NCI-H1694 treated with DMSO at 0.1 percent for 48 hours (cell line): ENCODE results near the gene ZNF341.
"Not testable (repeated sequence)": the region's sequence is repeated elsewhere in the genome, so short reads cannot be mapped to it uniquely, and the experiment has no call there.

ENCODE experiments used
- DNase-seq: peaks from one replicate; lab custom pipeline; 2025; lab: John Stamatoyannopoulos, UW

ZNF341 gene

DNA sequence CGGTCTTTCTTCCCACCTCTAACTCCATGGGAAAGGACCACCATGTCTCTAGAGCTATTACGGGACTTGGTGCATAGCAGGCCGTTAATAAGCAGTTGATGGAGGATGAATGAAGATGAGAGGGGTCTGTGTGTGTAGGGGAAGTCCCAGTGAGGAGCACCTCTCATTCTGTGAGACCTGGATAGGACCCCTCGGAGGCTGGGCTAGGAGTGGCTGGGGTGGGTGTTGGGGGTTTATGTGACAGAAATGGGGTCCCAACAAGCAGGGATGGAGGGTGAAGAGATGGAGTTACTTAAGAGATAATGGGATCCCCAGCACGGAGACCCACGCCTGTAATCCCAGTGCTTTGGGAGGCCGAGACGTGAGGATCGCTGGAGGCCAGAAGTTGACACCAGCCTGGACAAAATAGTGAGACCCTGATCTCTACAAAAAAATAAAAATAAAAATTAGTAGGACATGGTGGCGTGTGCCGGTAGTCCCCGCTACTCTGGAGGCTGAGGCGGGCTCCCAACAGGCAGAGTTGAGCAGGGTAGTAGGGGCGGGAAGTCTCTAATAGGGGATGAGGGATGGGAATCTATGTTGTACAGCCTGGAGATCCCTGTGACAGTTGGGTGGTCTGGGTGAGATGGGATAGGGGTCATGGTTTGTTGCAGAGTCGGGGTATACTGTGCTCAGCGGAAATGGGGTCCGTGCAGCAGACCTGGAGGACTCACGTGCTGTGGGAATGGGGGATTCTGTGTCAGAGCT lies 677 bp upstream of the ZNF341 start:
- DNase-seq = no peak

DNA sequence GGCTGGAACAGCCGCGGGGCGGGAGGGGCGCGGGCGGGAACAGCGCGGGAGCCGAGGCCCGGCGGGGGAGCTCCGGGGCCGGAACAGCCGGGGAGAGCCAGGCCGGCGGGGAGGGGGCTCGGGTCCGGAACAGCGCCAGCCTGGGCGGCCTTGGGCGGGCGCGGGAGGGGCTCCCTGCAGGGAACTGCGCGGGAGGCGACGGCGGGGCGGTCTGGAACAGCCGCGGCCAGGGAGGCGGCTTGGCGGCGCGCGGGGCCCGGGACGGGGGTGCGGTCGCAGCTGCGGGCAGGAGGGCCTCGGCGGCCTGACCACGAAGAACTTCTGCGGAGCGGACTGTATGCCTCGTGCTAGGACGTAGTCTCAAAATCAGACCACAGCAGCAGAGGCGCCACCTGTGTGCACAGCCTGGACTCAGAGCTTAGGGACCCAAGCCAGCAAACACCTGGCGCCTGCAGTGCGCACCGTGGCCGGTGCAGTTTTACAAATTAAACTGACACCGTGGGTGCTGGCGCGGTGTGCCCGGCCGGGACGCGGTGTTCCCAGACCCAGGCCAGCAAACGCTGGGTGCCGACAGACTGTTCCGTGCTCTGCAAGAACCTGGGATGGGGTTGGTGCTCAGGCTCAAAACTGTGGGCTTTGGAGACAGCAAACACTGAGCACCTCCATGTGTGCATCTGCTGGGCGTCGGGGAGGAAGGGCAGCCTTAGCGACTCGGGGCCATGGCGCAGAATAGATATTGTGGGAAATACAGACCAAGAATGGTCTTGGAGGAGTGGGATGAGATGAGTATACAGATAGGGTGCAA lies 572 bp downstream of the ZNF341 start:
- peak; percentile 73 for DNase-seq

DNA sequence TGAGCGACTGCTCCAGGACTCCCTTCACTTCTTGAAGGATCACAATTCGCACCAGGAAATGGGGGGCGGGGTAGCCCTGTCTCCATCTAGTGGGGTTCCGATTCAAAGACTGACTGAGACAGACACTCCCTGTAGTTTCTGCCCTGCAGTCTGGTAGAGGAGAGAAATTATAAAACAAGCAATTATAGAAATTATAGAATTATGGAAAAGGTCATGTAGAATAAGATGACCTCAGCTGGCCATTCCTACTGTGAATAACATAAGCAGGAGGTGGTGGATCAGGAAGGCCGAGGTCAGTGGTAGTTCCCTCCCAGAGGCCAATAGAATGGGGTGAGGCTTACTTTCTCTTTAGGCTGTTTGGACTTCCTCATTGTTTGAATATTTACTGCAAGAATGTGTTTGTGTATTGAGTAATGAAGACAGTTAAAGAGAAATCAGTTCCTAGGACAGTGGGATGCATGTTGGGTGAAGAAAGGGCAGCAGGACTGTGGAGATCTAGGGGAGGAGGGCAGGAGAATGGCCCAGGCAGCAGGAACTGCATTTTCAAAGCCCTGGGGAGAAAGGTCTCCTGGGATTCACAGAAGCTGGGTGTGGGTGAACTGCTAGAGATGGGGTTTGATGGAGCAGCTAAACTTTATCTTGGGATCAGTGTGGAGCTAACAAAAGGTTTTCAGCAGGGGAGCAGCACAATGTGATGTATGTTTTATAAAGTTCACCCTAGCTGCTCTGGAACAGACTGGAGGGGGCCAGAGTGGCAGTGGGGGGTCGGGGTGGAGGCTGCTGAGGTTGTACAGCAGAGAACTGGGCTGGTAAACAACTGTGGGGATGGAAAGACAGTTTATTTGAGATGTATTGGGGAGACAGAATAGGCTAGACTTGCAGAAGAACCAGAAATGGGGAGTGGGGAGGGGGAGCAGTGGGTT lies 2.1 kb downstream of the ZNF341 start:
- DNase-seq = no peak

DNA sequence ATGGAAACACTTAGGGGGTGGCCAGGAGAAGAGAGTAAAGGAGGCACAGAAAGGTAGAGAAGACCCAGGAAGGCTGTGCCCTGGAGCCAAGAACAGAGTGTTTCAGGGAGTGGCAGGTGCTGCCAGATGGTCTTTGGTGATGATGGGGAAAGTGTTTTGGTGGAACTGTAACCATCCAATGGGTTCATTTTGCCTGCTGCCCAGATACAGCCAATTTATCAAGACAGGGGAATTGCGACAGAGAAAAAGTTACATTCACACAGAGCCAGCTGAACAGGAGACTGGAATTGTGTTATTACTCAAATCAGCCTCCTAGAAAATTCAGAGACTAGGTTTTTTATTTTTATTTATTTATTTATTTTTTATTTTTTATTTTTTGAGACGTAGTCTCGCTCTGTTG lies 5.2 kb downstream of the ZNF341 start:
- DNase-seq = no peak

DNA sequence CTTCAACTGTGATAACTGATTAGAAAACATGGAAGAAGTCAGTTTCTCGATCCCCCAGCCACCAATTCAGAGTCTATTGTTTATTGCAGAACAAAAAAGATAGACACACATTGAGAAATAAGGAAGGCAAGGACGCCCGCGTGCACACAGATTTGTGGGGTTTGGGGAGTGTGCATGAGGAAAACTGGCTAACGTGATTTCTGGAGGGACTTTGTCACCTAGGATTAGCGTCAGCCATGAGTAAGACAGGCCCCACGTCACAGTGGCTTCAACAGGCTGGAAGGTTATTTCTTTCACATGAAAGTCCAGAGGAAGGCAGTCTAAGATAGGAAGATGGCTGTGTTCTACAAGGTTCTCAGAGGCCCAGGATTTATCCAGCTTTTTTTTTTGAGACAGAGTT lies 7.7 kb downstream of the ZNF341 start:
- DNase-seq = no peak

DNA sequence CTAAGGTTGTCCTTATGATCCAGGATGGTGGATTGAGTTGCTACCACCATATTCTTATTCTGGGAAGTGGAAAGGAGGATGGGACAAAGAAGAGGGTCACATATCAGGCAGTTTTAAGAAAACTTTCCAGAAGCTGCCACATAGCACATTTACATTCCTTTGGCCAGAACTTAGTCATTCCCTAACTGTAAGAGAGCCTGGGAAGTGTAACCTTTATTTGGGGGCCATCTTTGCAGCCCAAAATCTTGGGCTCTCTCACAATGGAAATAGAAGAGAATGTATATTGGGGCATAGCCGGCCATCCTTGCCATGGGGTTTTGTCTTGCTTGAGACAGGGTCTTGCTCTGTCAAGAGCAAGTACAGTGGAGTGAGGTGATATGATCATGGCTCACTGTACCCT lies 8.4 kb downstream of the ZNF341 start:
- no peak for DNase-seq

DNA sequence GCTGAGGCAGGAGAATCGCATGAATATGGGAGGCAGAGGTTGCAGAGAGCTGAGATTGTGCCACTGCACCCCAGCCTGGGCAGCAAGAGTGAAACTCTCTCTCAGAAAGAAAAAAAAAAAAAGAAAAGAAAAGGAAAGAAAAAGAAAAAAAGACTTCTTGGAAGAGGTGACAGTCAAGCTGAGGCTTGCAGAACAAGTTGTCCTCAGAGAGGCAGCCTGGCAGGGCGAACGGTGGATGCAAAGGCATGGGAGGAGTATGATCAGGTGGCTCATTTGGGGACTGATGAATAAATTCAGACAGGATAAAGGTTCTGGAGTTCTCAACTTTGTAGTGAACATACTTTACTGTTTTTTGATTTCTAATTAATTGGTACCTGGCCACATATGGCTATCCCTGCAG lies 12.4 kb downstream of the ZNF341 start:
- no peak for DNase-seq

DNA sequence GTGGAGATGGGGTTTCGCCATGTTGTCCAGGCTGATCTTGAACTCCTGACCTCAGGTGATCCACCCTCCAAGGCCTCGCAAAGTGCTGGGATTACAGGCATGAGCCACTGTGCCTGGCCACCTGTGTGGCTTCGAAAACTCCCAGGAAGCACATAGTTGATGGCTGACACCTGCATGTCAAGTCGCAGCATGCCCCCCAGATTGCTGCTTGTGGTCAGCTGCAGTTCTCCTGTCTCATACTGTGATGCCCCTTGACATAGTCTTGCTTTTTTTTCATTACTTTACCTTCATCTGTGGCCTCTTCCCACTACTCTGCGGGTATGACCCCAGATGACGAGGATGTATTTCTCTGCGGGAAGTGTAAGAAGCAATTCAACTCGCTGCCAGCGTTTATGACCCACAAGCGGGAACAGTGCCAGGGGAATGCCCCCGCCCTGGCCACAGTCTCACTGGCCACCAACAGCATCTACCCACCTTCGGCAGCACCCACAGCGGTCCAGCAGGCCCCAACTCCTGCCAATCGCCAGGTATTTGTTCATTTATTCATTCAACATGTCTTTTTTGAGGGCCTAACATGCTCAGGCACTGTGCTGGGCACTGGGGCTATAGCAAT lies 13.1 kb downstream of the ZNF341 start:
- DNase-seq = no peak

DNA sequence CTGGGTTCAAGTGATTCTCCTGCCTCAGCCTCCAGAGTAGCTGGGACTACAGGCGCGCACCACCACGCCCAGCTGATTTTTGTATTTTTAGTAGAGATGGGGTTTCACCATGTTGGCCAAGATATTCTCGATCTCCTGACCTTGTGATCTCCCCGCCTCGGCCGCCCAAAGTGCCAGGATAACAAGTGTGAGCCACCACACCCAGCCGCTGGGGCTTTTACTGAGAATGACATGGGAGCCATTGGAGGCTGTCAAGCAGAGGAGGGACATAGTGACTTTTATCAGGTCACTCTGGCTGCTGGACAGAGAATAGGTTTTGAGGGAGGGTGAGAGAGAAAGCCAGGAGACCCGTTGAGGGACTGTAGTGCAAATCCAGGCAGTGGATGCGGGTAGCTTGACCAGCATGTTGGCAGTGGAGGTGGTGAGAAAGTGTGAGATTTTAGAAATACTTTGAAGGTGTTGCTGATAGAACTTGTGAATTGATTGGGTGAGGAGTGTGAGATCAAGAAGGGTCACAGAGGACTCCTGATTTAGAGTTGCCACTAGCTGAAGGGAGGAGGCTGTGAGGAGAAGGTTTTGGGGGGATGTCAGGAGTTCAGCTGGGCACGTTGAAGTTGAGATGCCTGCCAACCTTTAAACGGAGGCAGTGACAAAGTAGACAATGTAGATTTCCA lies 14.7 kb downstream of the ZNF341 start:
- DNase-seq = no peak

DNA sequence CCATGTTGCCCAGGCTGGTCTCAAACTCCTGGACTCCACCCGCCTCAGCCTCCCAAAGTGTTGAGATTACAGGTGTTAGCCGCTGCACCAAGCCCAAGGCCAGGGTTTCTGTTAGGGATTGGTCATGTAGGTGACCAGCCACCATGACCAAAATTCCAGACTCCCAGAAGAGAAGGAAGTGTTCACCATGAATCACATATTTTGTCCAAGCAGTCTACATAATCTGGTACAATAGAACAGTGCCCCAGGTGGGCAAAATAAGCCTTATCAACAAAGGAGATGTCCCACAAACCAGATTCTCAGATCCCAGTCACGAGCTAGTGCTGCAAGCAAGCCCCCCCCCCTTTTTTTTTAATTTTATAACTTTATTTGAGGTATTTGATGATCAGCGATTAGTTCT lies 20.0 kb downstream of the ZNF341 start:
- no peak for DNase-seq

DNA sequence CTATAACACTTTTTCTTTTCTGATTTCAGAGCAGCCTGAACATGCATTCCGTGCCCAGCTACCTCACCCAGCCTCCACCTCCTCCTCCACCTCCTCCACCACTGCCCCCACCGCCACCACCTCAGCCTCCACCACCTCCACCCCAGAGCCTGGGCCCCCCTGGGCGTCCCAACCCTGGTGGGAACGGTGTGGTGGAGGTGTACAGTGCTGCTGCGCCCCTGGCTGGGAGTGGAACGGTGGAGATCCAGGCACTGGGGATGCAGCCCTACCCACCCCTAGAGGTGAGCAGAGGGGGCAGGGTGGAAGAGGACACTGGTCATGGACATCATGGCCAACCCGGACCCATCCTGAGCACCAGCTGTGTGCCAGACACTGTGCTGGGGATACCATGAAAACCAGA lies 21.3 kb downstream of the ZNF341 start:
- DNase-seq = no peak

DNA sequence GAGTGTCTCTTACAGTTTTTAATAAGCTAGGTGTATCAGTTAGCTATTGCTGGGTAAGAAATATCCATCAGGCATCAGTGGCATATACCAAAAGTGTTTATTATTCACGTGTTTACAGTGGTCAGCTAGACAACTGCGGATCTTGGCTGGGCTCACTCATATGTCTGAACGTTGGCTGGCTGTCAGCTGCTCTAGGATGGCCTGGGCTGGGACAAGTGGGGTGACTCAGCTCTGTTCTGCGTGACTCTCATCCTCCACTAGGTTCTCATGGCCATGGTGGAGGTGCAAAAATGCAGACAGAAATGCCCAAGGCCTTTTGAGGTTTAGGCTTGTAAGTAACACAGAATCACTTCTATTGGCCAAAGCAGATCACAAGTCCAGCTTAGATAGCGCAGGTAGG lies 22.0 kb downstream of the ZNF341 start:
- no peak for DNase-seq

DNA sequence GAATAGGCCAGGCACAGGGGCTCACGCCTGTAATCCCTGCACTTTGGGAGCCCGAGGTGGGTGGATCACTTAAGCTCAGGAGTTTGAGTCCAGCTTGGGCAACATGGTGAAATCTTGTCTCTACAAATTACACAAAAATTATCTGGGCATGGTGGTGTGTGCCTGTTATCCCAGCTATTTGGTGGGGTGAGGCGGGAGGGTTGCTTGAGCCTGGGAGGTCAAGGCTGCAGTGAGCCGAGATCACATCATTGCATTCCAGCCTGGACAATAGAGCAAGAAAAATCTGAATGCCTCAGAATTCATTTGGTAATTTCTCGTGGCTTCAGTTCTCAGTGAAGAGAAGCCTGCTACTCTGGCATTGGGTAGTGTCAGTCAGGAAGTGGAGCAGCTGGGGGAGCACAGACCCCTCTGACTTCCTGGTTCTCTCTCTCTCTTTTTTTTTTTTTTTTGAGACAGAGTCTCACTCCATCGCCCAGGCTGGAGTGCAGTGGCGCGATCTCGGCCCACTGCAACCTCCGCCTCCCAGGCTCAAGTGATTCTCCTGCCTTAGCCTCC lies 24.2 kb downstream of the ZNF341 start:
- DNase-seq = not testable (repeated sequence)

DNA sequence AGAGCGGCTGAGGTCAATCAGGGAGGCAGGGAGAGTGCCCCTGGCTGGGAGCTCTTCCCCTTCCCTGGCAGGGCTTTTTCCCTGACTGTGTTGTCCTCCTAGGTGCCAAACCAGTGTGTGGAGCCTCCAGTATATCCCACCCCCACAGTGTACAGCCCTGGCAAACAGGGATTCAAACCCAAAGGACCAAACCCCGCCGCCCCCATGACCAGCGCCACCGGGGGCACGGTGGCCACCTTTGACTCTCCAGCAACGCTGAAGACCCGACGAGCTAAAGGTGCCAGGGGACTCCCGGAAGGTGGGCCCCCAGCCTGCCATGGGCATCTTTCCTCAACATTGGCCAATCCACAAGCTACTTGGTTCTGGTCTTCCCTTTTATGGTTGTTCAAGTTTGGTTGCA lies 25.2 kb downstream of the ZNF341 start:
- no peak for DNase-seq

DNA sequence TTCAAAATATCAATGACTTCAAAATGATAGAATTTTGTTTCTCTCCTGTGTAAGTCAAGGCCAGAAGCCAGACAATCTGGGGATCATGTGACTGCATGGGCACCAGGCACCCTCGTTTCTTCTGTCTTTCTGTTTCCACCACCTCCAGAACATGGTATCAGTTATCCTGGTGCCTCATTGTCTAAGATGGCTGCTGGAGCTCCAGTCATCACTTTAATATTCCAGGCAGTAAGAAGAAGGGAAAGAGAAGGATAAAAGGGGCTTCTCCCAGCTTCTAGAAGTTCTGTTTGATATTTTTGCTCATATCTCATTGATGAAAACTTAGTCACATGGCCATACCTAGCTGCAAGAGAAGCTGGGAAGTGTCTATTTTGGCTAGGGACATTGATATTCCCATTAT lies 25.7 kb downstream of the ZNF341 start:
- no peak for DNase-seq

DNA sequence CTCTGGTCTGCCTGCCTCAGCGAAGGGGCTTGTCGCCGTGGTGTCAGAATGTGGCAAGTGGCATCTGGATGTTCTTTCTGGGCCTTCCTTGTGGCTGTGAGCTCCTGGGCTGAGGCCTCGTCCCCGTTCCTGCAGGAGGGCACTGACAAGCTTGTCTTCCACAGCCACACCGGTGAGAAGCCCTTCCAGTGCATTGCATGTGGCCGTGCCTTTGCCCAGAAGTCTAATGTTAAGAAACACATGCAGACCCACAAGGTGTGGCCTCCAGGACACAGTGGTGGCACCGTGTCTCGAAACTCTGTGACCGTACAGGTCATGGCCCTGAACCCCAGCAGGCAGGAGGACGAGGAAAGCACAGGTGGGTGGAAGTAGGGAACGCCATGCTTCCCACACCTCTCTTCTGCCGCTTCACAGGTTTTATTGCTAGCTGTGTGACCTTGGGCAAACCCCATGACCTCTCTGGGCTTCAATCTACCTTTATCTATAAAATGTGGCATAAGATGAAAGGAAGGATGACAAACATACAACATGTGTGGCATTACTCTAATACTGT lies 30.0 kb downstream of the ZNF341 start:
- DNase-seq = no peak

DNA sequence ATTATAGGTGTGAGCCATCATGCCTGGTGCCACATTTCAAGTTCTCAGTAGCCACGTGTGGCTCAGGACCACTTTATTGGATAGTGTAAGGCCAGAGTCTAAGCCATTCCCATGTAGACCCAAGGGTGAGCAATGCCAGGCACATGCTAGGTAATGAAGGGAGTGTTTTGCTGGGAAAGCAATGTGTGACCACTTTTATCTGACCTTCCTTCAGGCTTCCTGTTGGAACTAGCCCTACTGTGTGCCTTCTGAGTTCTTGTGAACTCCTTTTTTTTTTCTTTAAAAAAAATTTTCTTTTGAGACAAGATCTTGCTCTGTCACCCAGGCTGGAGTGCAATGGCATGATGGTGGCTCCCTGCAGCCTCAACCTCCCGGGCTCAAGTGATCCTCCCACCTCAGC lies 33.3 kb downstream of the ZNF341 start:
- no peak for DNase-seq

DNA sequence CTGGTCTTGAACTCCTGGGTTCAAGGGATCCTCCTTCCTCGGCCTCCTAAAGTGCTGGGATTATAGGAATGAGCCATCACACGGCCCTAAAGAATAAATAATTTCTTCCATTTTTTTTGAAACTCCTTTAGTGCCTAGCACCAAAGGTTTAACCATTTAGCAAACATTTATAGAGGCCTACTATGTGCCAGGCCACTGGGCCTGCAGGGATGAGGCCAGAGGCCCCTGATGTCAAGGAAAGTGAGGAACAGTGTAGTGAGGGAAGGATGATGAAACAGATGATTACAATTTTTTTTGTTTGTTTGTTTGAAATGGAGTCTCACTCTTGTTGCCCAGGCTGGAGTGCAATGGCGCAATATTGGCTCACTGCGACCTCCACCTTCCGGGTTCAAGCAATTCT lies 33.8 kb downstream of the ZNF341 start:
- no peak for DNase-seq

DNA sequence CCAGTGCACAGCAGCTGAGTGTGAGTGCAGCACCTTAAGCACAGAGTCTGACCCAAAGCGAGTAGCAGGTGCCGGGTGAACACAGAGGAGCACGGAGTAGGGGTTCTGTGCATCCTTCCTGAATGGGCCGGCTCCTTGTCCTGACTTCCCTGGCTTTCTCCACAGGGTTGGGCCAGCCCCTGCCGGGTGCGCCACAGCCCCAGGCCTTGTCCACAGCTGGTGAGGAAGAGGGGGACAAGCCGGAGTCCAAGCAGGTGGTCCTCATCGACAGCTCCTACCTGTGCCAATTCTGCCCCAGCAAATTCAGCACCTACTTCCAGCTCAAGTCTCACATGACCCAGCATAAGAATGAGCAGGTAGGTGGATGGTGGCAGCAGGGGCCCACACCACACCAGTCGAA lies 34.9 kb downstream of the ZNF341 start:
- DNase-seq = no peak

DNA sequence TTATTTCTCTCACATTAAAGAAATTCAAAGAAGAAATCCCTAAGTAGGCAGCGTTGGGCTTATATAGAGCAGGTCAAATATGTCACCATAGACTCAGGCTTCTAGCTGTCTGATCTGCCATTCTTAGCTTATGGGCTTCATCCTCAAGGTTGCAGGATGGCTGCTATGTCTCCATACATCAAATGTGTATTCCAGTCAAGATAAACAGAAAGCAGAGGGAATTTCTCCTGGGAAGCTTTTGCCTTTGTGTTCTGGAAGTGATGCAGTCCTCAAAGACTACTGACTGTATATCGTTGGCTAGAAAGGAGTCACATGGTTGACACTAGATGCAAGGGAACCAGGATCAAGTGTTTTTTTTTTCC lies 36.0 kb downstream of the ZNF341 start:
- no peak for DNase-seq

DNA sequence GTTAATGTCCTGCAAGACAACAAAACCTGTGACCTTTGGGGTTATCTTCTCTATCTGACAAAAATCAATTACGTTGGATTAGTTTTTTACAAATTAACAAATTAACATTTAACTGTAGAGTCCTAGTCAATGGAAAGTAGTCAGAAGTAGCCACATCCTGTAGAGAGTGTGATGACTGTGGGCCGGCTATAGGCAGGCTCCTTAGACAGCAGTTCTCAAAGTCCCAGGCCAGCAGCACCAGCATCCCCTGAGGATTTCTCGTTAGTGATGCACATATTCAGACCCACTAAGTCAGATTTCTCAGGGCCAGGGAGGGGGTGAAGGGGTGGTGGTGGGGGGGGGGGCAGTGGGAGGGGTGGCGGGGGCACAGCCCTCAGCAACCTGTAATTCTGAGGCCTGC lies 37.2 kb downstream of the ZNF341 start:
- no peak for DNase-seq
